IPS DF 19.7 (cell line): ENCODE data around the gene RBM23.

ENCODE experiments used
- DNase-seq: peaks from one replicate; pipeline ENCODE4 v3.0.0-alpha.2; 2013; ENCODE audit warnings: low read depth, low spot score

The RBM23 gene

GRCh38 chr14:22886500-22887259 lies 32.3 kb downstream of the RBM23 start:
- DNase-seq = no peak

- no peak for DNase-seq
Measured at GRCh38 chr14:22885975-22886374, 33.0 kb downstream of the RBM23 start.

DNA sequence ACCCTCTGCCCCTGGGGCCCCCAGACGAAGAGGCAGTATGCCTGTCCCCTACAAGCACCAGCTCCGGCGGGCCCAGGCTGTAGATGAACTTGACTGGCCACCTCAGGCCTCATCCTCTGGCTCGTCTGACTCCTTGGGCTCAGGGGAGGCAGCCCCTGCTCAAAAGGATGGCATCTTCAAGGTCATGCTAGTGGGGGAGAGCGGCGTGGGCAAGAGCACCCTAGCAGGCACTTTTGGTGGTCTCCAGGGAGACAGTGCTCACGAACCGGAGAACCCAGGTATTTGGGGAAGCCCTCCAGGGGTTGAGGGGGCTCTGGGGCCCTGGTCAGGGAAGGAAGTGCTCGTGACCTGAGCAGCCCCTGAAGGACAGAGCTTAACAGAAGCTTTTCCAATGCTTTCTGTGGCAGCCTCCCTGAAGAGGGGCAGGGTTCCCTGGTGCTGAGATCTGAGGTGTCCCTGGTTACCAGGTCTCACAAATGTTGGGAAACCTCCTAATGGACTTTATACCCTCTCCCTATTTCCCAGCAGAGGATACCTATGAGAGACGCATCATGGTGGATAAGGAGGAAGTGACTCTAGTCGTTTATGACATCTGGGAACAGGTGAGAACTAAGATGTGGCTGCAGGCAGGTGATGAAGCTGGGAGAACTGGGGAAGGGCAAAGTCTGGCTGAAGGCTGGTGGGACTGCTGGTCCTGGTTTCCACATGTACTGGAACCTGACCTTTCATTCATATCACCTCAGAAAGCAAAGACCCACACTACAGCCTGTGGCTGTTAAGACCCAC lies 34.0 kb downstream of the RBM23 start:
- DNase-seq = no peak

DNA sequence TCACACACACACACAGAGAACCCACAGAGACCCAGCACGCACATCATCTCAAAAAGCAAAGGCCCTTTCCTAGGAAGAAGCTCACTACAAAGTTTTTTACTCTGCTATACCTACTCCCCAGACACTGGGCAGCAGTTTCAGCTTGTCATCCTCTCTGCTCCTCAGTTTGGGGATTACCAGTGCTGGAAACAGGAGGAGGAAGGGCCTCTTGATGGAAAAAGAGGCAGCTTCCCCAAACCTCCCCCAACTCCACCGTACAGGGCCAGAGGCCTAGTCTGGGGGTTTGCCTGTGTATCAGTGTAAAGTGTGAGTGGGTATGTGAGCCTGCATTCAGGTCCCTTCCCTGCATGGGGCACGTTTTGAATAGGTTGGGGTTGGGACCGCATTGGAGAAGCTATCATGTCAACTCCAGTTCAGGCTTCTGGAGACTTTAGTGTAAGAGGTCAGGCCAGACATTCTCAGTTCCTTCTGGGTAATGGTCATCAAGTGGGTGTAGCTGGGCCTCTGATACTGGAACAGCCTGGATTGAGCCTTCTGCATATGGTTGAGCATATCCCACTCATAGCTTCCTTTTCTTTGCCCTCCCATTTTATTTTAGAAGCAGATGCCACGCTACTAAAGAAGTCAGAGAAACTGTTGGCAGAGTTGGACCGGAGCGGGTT lies 34.7 kb downstream of the RBM23 start:
- DNase-seq = no peak

DNA sequence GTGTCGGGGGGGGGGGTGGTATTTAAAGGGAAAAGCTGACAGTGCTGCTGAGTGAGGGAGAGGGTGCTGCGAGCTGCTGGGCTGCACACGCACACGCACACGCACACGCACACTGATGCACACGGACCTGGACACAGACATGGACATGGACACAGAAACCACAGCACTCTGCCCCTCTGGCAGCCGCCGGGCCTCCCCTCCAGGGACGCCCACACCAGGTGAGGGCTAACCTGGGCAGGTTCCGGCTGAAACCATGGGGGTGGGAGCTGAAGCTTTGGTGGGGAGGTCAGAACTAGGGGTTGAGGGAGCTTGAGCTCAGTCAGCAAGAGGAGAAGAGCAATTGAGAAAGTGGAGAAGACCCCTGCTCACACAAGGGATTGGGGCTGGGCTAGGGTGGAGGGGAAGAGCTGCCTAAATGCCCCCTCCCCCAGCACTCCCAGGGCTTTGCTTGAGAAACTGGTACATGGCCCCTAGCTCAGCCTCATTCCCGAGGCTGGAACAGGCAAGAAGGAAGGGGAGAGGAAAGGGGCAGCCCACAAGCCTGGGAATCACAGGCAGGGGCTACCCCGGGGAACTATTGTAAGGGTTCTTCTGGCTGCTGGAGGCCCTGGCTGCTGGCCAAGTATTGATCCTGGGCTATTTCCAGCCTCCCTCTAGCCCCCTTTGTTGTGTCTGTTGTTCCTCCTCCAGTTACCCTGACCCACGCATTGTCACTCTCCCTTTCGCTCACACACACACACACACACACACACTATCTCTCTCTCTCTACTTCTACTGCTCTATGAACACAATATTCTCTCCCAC lies 35.6 kb downstream of the RBM23 start, which contains the start of gene REM2:
REM2 (plus strand) TSS at position 50 of the 804 bp plus-strand sequence; CDS start at position 116, 66 bp downstream.
- no peak for DNase-seq

GRCh38 chr14:22882529-22883172 lies 36.3 kb downstream of the RBM23 start:
- DNase-seq = no peak

DNA sequence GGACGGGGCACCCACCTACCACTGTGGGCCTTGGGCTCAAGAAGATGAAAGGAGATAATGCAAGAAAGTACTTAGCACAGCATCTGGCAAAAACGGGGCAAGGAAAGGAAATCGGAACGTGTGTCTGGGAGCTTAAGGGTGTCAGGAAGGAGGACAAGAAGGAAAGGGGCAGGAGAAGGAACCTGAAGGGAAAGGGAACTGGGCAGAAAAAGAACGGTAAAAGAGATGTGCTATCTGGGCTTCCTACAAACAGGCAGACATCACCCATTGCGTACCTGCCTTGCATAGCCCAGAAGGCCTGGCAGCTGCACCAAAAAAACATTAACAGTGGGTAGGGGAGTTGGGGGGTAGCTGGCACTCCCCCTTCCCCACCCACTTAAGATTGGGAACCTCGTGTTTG lies 36.9 kb downstream of the RBM23 start:
- no peak for DNase-seq

GRCh38 chr14:22878271-22879246 lies 40.4 kb downstream of the RBM23 start:
- no peak for DNase-seq

DNA sequence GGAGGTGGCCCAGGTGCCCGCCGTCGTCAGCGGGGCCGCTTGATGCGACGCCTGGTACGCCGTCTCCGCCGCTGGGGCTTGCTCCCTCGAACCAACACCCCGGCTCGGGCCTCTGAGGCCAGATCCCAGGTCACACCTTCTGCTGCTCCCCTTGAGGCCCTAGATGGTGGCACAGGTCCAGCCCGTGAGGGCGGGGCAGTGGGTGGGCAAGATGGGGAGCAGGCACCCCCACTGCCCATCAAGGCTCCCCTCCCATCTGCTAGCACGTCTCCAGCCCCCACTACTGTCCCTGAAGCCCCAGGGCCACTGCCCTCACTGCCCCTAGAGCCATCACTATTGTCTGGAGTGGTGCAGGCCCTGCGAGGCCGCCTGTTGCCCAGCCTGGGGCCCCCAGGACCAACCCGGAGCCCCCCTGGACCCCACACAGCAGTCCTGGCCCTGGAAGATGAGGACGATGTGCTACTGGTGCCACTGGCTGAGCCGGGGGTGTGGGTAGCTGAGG lies 41.9 kb downstream of the RBM23 start:
- DNase-seq = no peak

DNA sequence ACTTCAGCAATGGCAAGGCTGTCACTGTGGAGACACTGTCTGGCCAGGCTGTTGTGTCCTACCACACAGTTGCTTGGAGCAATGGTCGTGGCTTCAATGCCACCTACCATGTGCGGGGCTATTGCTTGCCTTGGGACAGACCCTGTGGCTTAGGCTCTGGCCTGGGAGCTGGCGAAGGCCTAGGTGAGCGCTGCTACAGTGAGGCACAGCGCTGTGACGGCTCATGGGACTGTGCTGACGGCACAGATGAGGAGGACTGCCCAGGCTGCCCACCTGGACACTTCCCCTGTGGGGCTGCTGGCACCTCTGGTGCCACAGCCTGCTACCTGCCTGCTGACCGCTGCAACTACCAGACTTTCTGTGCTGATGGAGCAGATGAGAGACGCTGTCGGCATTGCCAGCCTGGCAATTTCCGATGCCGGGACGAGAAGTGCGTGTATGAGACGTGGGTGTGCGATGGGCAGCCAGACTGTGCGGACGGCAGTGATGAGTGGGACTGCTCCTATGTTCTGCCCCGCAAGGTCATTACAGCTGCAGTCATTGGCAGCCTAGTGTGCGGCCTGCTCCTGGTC lies 43.1 kb downstream of the RBM23 start:
- DNase-seq = no peak

GRCh38 chr14:22875003-22875747 lies 43.8 kb downstream of the RBM23 start:
- no peak for DNase-seq

GRCh38 chr14:22872833-22873520 lies 46.0 kb downstream of the RBM23 start:
- DNase-seq = no peak

GRCh38 chr14:22872033-22872832 lies 46.7 kb downstream of the RBM23 start:
- no peak for DNase-seq

DNA sequence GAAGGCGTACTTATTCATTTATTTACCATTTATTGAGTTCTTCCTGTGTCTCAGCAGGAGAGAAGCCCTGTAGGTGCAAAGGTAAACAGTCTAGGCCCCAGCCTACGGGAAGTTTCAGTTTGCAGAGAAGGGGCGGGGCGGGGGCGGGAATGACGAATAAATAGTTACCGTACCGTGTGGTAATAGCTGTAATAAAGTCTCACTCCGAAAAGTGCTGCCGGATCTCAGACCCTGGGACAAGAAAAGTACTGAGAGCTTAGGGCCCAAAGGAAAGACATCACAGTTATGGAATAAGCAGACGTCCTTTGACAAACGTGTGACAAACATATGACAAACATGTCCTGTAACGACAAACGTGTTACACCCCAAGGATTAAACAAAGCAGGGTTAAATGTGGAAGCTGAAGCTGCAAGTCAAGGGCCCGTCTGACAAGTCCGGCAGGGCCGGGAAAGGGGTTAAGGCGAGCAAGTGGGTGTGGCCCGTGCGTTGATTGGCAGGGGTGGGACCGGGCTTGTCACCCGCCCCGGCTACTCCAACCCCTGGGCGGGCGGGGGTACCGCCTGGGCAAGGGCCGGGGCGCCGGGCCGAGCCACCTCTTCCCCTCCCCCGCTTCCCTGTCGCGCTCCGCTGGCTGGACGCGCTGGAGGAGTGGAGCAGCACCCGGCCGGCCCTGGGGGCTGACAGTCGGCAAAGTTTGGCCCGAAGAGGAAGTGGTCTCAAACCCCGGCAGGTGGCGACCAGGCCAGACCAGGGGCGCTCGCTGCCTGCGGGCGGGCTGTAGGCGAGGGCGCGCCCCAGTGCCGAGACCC lies 47.5 kb downstream of the RBM23 start, which contains the start of gene LRP10:
LRP10 (plus strand) TSS at position 517 of the 809 bp plus-strand sequence. CDS start 564 bp downstream, outside the sequence.
- DNase-seq = no peak

DNA sequence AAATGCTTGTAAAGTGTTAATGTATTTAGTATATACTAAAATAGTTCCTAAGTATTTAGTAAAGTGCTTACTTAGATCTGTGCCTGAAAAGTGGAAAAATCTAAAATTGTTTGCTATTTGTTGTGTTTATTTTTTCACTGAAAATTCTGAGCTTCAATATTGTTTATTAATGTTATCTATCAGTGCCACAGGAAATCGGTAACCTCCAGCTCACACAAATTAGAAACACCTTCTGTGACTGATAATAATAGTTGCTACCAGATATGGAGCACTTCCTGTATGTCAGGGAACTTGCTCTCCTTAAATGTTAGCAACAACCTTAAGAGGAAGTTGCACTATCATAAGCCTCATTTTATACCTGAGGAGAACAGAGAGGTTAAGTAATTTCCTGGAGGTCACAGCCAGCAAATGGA lies 48.1 kb downstream of the RBM23 start:
- no peak for DNase-seq

GRCh38 chr14:22866874-22867273 lies 52.1 kb downstream of the RBM23 start:
- no peak for DNase-seq
